H9 (cell line): ENCODE results near the gene MSMO1. TPM values are rescaled to one million over a fixed set of nuclear protein-coding genes. Genes with fewer than 3 reads are reported as not detected.

Experiments
- DNase-seq: peaks from one replicate; pipeline ENCODE4 v3.0.0-alpha.2; 2017
- H2AFZ ChIP-seq: one replicate; pipeline ENCODE4 v1.6.1; 2013; ENCODE audit warnings: mild to moderate bottlenecking, low read length, control low read depth, moderate library complexity
- H2AK5ac ChIP-seq: 2 replicates; pipeline ENCODE4 v1.6.1; 2013; ENCODE audit warnings: low read length, control low read depth, mixed read lengths; ENCODE audit not compliant: insufficient read length
- H2BK120ac ChIP-seq: one replicate; pipeline ENCODE4 v1.6.1; 2013; ENCODE audit warnings: low read depth, mild to moderate bottlenecking, low read length, control low read depth, inconsistent platforms; ENCODE audit not compliant: poor library complexity, severe bottlenecking
- H2BK12ac ChIP-seq: 2 replicates; pipeline ENCODE4 v1.6.1; 2013; ENCODE audit warnings: low read length, control low read depth, mixed read lengths, low read depth; ENCODE audit not compliant: insufficient read length
- H2BK15ac ChIP-seq: 2 replicates; pipeline ENCODE4 v1.6.1; 2013; ENCODE audit warnings: low read depth, low read length, control low read depth
- H2BK20ac ChIP-seq: one replicate; pipeline ENCODE4 v1.6.1; 2013; ENCODE audit warnings: low read depth, mild to moderate bottlenecking, low read length, control low read depth, inconsistent platforms; ENCODE audit not compliant: poor library complexity, severe bottlenecking
- H2BK5ac ChIP-seq: 2 replicates; pipeline ENCODE4 v1.6.1; 2013; ENCODE audit warnings: low read length, control low read depth, mixed read lengths; ENCODE audit not compliant: insufficient read length
- H3K14ac ChIP-seq: 2 replicates; pipeline ENCODE4 v1.6.1; 2013; ENCODE audit warnings: low read length, control low read depth; ENCODE audit not compliant: insufficient read depth
- H3K18ac ChIP-seq: 2 replicates; pipeline ENCODE4 v1.6.1; 2013; ENCODE audit warnings: low read depth, mild to moderate bottlenecking, mixed read lengths, low read length, control low read depth; ENCODE audit not compliant: insufficient read length
- H3K23ac ChIP-seq: 2 replicates; pipeline ENCODE4 v1.6.1; 2013; ENCODE audit warnings: low read length, control low read depth, mixed read lengths, low read depth; ENCODE audit not compliant: insufficient read length
- H3K23me2 ChIP-seq: 2 replicates; pipeline ENCODE4 v1.6.1; 2013; ENCODE audit warnings: low read depth, mild to moderate bottlenecking, mixed read lengths, low read length, control low read depth; ENCODE audit not compliant: insufficient read length, poor library complexity, severe bottlenecking
- H3K27ac ChIP-seq: 2 replicates; pipeline ENCODE4 v1.5.1; 2013; ENCODE audit warnings: low read length, control low read depth, mixed read lengths, low read depth; ENCODE audit not compliant: insufficient read length
- H3K27me3 ChIP-seq: 2 replicates; pipeline ENCODE4 v1.6.1; 2013; ENCODE audit warnings: low read length, control low read depth, inconsistent platforms; ENCODE audit not compliant: insufficient read depth
- H3K4ac ChIP-seq: 2 replicates; pipeline ENCODE4 v1.6.1; 2013; ENCODE audit warnings: low read depth, mild to moderate bottlenecking, control low read depth, inconsistent platforms, low read length, moderate library complexity
- H3K4me1 ChIP-seq: 2 replicates; pipeline ENCODE4 v1.6.1; 2013; ENCODE audit warnings: low read length, control low read depth, inconsistent platforms; ENCODE audit not compliant: insufficient read depth
- H3K4me2 ChIP-seq: 2 replicates; pipeline ENCODE4 v1.6.1; 2013; ENCODE audit warnings: low read length, control low read depth, mixed read lengths; ENCODE audit not compliant: insufficient read length, insufficient read depth
- H3K56ac ChIP-seq: 2 replicates; pipeline ENCODE4 v1.6.1; 2013; ENCODE audit warnings: low read depth, mild to moderate bottlenecking, mixed read lengths, low read length, control low read depth; ENCODE audit not compliant: insufficient read length
- H3K79me1 ChIP-seq: 2 replicates; pipeline ENCODE4 v1.6.1; 2013; ENCODE audit warnings: low read depth, mild to moderate bottlenecking, moderate library complexity, low read length, control low read depth, inconsistent platforms; ENCODE audit not compliant: insufficient read depth, poor library complexity, severe bottlenecking
- H3K79me2 ChIP-seq: 2 replicates; pipeline ENCODE4 v1.6.1; 2013; ENCODE audit warnings: low read length, control low read depth, inconsistent platforms; ENCODE audit not compliant: insufficient read depth
- H3K9ac ChIP-seq: 2 replicates; pipeline ENCODE4 v1.6.1; 2013; ENCODE audit warnings: low read length, control low read depth, mixed read lengths; ENCODE audit not compliant: insufficient read length; ENCODE audit errors: extremely low read depth
- H3K9me3 ChIP-seq: one replicate; pipeline ENCODE4 v1.6.1; 2013; ENCODE audit warnings: low read depth, low read length, inconsistent platforms; ENCODE audit not compliant: control insufficient read depth
- H3T11ph ChIP-seq: one replicate; pipeline ENCODE4 v1.6.1; 2013; ENCODE audit warnings: mild to moderate bottlenecking, low read length, control low read depth, inconsistent platforms
- H4K20me1 ChIP-seq: one replicate; pipeline ENCODE4 v1.6.1; 2013; ENCODE audit not compliant: control insufficient read depth, insufficient read length, insufficient read depth
- H4K5ac ChIP-seq: 2 replicates; pipeline ENCODE4 v1.6.1; 2013; ENCODE audit warnings: low read depth, mild to moderate bottlenecking, mixed read lengths, low read length, control low read depth; ENCODE audit not compliant: insufficient read length
- H4K8ac ChIP-seq: replicated peaks from 2 replicates; pipeline ENCODE4 v1.6.1; 2013; ENCODE audit warnings: low read length, control low read depth, mixed read lengths, low read depth; ENCODE audit not compliant: insufficient read length
- H4K91ac ChIP-seq: 2 replicates; pipeline ENCODE4 v1.6.1; 2013; ENCODE audit warnings: low read depth, mild to moderate bottlenecking, moderate library complexity, mixed read lengths, low read length, control low read depth; ENCODE audit not compliant: insufficient read length
- H3K27ac Mint-ChIP-seq, 3 experiments: 2 replicates in 2 of 3; 3 replicates in 1 of 3; pipeline ENCODE4 v1.8.0; 2020 to 2021; ENCODE audit warnings: mixed read lengths in 3 of 3, mild to moderate bottlenecking in 1 of 3, moderate library complexity in 1 of 3
- H3K27me3 Mint-ChIP-seq: 2 replicates; pipeline ENCODE4 v1.8.0; 2021; ENCODE audit warnings: low read depth, mild to moderate bottlenecking, moderate library complexity, mixed read lengths
- H3K36me3 Mint-ChIP-seq, 3 experiments: 2 replicates in 2 of 3; 3 replicates in 1 of 3; pipeline ENCODE4 v1.8.0; 2020 to 2021; ENCODE audit warnings: low read depth in 3 of 3, mixed read lengths in 3 of 3; ENCODE audit not compliant: insufficient read depth in 1 of 3
- H3K4me1 Mint-ChIP-seq, 2 experiments: 2 replicates each; pipeline ENCODE4 v1.8.0; 2020; ENCODE audit warnings: mixed read lengths in 2 of 2
- H3K4me3 Mint-ChIP-seq, 2 experiments: 2 replicates in 1 of 2; 3 replicates in 1 of 2; pipeline ENCODE4 v1.8.0; 2020 to 2021; ENCODE audit warnings: mild to moderate bottlenecking in 2 of 2, mixed read lengths in 2 of 2, moderate library complexity in 1 of 2
- H3K9me3 Mint-ChIP-seq, 2 experiments: 2 replicates in 1 of 2; 3 replicates in 1 of 2; pipeline ENCODE4 v1.8.0; 2020; ENCODE audit warnings: mild to moderate bottlenecking in 2 of 2, mixed read lengths in 2 of 2, moderate library complexity in 1 of 2
- WGBS: extraction: QIAGEN DNeasy Blood & Tissue Kit; methylation state at CpG from one replicate; pipeline ENCODE4 v1.1.7; 2013; ENCODE audit warnings: missing lambda C conversion rate, low lambda C conversion rate, mixed read lengths; ENCODE audit not compliant: insufficient read length; ENCODE audit errors: extremely low coverage; 5-methylcytosine and 5-hydroxymethylcytosine counted together
- total RNA-seq: library from RNA; stranded (reverse); gene quantifications from 2 replicates; pipeline ENCODE4 v1.2.1, GENCODE V29; 2021
- TF ChIP-seq, protein P1 (sequence below): fragments of 200-600 bp; sonication (generic); conservative IDR thresholded peaks from 3 replicates; pipeline ENCODE4 v1.8.0; 2021; ENCODE audit warnings: antibody characterized with exemption, mild to moderate bottlenecking

MSMO1 gene
- total RNA-seq, 1 experiment from 2014 or later: 79.3 TPM

- Histone ChIP-seq H4K8ac (no peak overlapping the region), H2BK15ac (no peak overlapping the region), H3K56ac (no peak overlapping the region), H3K14ac (no peak overlapping the region), H4K5ac (no peak overlapping the region), H3K27me3 (peaks cover 4% of the 10 kb centered on the region; the same call in 1 of the 2 replicates), H2AK5ac (no peak overlapping the region), H2BK12ac (no peak overlapping the region), H3K79me1 (no peaks in the 10 kb centered on the region), H2BK5ac (no peak overlapping the region), H3K27ac (no peak overlapping the region), H3K9ac (no peak overlapping the region), H2AFZ (peak overlapping the region; percentile 17), H3K79me2 (no peaks in the 10 kb centered on the region), H3K4me2 (no peak overlapping the region), H3T11ph (no peak overlapping the region), H3K18ac (no peak overlapping the region), H4K20me1 (no peaks in the 10 kb centered on the region), H2BK120ac (no peak overlapping the region), H3K4me1 (no peaks in the 10 kb centered on the region), H2BK20ac (no peak overlapping the region), H3K23ac (no peak overlapping the region), H3K4ac (no peak overlapping the region), H3K9me3 (no peaks in the 10 kb centered on the region), H4K91ac (no peak overlapping the region), H3K23me2 (peaks cover 10% of the 10 kb centered on the region)
- TF ChIP-seq, protein P1, sequence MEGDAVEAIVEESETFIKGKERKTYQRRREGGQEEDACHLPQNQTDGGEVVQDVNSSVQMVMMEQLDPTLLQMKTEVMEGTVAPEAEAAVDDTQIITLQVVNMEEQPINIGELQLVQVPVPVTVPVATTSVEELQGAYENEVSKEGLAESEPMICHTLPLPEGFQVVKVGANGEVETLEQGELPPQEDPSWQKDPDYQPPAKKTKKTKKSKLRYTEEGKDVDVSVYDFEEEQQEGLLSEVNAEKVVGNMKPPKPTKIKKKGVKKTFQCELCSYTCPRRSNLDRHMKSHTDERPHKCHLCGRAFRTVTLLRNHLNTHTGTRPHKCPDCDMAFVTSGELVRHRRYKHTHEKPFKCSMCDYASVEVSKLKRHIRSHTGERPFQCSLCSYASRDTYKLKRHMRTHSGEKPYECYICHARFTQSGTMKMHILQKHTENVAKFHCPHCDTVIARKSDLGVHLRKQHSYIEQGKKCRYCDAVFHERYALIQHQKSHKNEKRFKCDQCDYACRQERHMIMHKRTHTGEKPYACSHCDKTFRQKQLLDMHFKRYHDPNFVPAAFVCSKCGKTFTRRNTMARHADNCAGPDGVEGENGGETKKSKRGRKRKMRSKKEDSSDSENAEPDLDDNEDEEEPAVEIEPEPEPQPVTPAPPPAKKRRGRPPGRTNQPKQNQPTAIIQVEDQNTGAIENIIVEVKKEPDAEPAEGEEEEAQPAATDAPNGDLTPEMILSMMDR: no peak
- no peaks in the 10 kb centered on the region for H3K9me3 Mint-ChIP-seq
- H3K27me3 Mint-ChIP-seq: peaks cover 43% of the 10 kb centered on the region
- H3K36me3 Mint-ChIP-seq: no peaks in the 10 kb centered on the region
- H3K4me3 Mint-ChIP-seq: no peak overlapping the region
- no peak overlapping the region; a peak in 1 of 7 replicates for H3K27ac Mint-ChIP-seq
- WGBS: no CpG with 5 or more reads among the region's 2 CpGs
- no peak for DNase-seq
- peaks cover 8 to 11% of the 10 kb centered on the region in 2 experiments for H3K4me1 Mint-ChIP-seq
Measured at GRCh38 chr4:165375465-165375864, 48.0 kb downstream of the MSMO1 start.
